ENCODE results near the gene SLC13A4.

Gene SLC13A4

GRCh38 chr7:135666846-135667245, 61.1 kb downstream of the SLC13A4 start:
- TF ChIP-seq CTCF (conservative IDR thresholded peaks at IDR 0.05; ENCODE audit: low read depth, low read length) = no peak
- peaks cover 17% of the 10 kb centered on the region for H3K4me1 ChIP-seq (ENCODE audit: low read depth, poor library complexity, severe bottlenecking)
- no peak overlapping the region for H2AFZ ChIP-seq (ENCODE audit: low read depth)
- no peak overlapping the region for H3K4me3 ChIP-seq (IDR thresholded peaks at IDR 0.05; ENCODE audit: insufficient read depth, low read depth, low read length)
- H4K20me1 ChIP-seq (ENCODE audit: insufficient read depth) = no peaks in the 10 kb centered on the region
- no peaks in the 10 kb centered on the region for H3K36me3 ChIP-seq (ENCODE audit: insufficient read depth)
- H3K9ac ChIP-seq = no peak overlapping the region
- peaks cover 44% of the 10 kb centered on the region; the same call in 1 of the 2 replicates for H3K79me2 ChIP-seq (ENCODE audit: insufficient read depth, low read depth)
- H3K27me3 ChIP-seq (ENCODE audit: insufficient read depth, low read depth) = no peaks in the 10 kb centered on the region
- H3K27ac ChIP-seq = no peak overlapping the region
- no peak overlapping the region for H3K4me2 ChIP-seq

GRCh38 chr7:135666156-135666555, 61.8 kb downstream of the SLC13A4 start:
- H3K4me1 ChIP-seq (ENCODE audit: low read depth, poor library complexity, severe bottlenecking) = peaks cover 17% of the 10 kb centered on the region
- no peak overlapping the region for H2AFZ ChIP-seq (ENCODE audit: low read depth)
- H3K36me3 ChIP-seq (ENCODE audit: insufficient read depth) = no peaks in the 10 kb centered on the region
- no peak for TF ChIP-seq CTCF (conservative IDR thresholded peaks at IDR 0.05; ENCODE audit: low read depth, low read length)
- H3K27ac ChIP-seq = no peak overlapping the region
- H3K79me2 ChIP-seq (ENCODE audit: insufficient read depth, low read depth) = peaks cover 44% of the 10 kb centered on the region; the same call in 1 of the 2 replicates
- H3K4me3 ChIP-seq (IDR thresholded peaks at IDR 0.05; ENCODE audit: insufficient read depth, low read depth, low read length) = no peak overlapping the region
- no peaks in the 10 kb centered on the region for H4K20me1 ChIP-seq (ENCODE audit: insufficient read depth)
- H3K4me2 ChIP-seq = no peak overlapping the region
- H3K9ac ChIP-seq = no peak overlapping the region
- no peaks in the 10 kb centered on the region for H3K27me3 ChIP-seq (ENCODE audit: insufficient read depth, low read depth)

- Histone ChIP-seq H3K9ac (no peak overlapping the region), H2AFZ (ENCODE audit: low read depth) (no peak overlapping the region), H4K20me1 (ENCODE audit: insufficient read depth) (no peaks in the 10 kb centered on the region), H3K4me1 (ENCODE audit: low read depth, poor library complexity, severe bottlenecking) (peaks cover 17% of the 10 kb centered on the region), H3K4me3 (IDR thresholded peaks at IDR 0.05; ENCODE audit: insufficient read depth, low read depth, low read length) (no peak overlapping the region), H3K27me3 (ENCODE audit: insufficient read depth, low read depth) (no peaks in the 10 kb centered on the region), H3K36me3 (ENCODE audit: insufficient read depth) (no peaks in the 10 kb centered on the region), H3K4me2 (no peak overlapping the region), H3K27ac (no peak overlapping the region), H3K79me2 (ENCODE audit: insufficient read depth, low read depth) (peaks cover 44% of the 10 kb centered on the region; the same call in 1 of the 2 replicates)
- TF ChIP-seq CTCF (conservative IDR thresholded peaks at IDR 0.05; ENCODE audit: low read depth, low read length) = no peak
Measured at GRCh38 chr7:135665042-135665441, 62.9 kb downstream of the SLC13A4 start.

- no peaks in the 10 kb centered on the region for H3K27me3 ChIP-seq (ENCODE audit: insufficient read depth, low read depth)
- no peak overlapping the region for H3K4me3 ChIP-seq (IDR thresholded peaks at IDR 0.05; ENCODE audit: insufficient read depth, low read depth, low read length)
- H3K4me2 ChIP-seq = no peak overlapping the region; the same call in 1 of the 2 replicates
- no peaks in the 10 kb centered on the region for H3K36me3 ChIP-seq (ENCODE audit: insufficient read depth)
- no peak for TF ChIP-seq CTCF (conservative IDR thresholded peaks at IDR 0.05; ENCODE audit: low read depth, low read length)
- H3K9ac ChIP-seq = no peak overlapping the region
- no peak overlapping the region for H3K27ac ChIP-seq
- no peak overlapping the region for H2AFZ ChIP-seq (ENCODE audit: low read depth)
- peaks cover 44% of the 10 kb centered on the region; the same call in 1 of the 2 replicates for H3K79me2 ChIP-seq (ENCODE audit: insufficient read depth, low read depth)
- H3K4me1 ChIP-seq (ENCODE audit: low read depth, poor library complexity, severe bottlenecking) = peaks cover 12% of the 10 kb centered on the region
- no peaks in the 10 kb centered on the region for H4K20me1 ChIP-seq (ENCODE audit: insufficient read depth)
Measured at GRCh38 chr7:135664046-135664589, 63.9 kb downstream of the SLC13A4 start.
